Measurements from ENCODE around the gene PGAP2. TPM values are rescaled to one million over a fixed set of nuclear protein-coding genes. Genes with fewer than 3 reads are reported as not detected.
"Not testable (repeated sequence)": the region's sequence is repeated elsewhere in the genome, so short reads cannot be mapped to it uniquely, and the experiment has no call there.

Gene PGAP2
- total RNA-seq, 1 experiment from 2014 or later = 27.0 TPM

DNA sequence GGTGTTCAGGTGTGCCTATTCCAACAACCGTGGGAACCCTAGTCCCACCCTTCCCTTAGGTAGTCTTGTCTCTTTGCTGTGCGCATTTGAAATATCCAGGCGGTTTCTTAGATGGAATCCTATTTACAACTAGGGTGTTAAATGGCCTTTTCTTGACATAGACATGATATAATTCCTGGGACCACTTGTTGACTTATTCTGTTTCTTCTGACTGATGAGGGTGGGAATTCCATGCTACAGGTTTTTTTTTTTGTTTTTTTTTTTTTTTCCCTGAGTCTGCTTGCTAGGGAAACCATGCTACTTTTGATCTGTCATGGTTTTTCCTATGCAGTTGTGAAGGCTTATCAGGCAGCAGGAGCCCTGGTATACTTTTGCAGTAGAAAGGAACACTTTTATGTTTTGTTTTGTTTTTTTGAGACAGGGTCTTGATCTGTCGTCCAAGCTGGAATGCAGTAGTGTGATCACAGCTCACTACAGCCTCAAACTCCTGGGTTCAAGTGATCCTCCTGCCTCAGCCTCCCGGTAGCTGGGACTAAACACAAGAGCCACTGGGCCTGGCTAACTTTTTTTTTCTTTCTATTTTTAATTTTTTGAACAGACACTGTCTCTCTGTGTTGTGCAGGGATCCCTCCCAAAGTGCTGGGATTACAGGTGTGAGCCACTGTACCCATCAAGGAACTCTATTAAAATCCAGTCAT, 48.6 kb downstream of the PGAP2 start:
- H3K4me3 ChIP-seq (ENCODE audit: low read length) = no peak overlapping the region
- no peaks in the 10 kb centered on the region for H3K9me3 ChIP-seq (ENCODE audit: low read length)
- H3K4me1 ChIP-seq (ENCODE audit: low read length) = peaks cover 55% of the 10 kb centered on the region
- no peaks in the 10 kb centered on the region for H3K27me3 ChIP-seq (ENCODE audit: low read length)
- no peak for DNase-seq
- H3K27ac ChIP-seq (ENCODE audit: low read length) = no peak overlapping the region
- peak overlapping the region; percentile 89 for H3K4me2 ChIP-seq (ENCODE audit: low read depth, low read length, poor library complexity, severe bottlenecking)
- no peaks in the 10 kb centered on the region for H3K9me2 ChIP-seq (replicated peaks; ENCODE audit: insufficient read depth, low read length)
- no peak overlapping the region for H2AFZ ChIP-seq (ENCODE audit: low read length)
- no peaks in the 10 kb centered on the region for H4K20me1 ChIP-seq (ENCODE audit: insufficient read depth, low read depth, low read length)
- H3K9ac ChIP-seq (ENCODE audit: low read length) = no peak overlapping the region
- H3K79me2 ChIP-seq (ENCODE audit: low read length) = no peaks in the 10 kb centered on the region
- no peaks in the 10 kb centered on the region for H3K36me3 ChIP-seq (ENCODE audit: insufficient read depth, low read length)

- Histone ChIP-seq H3K9me2 (replicated peaks; ENCODE audit: insufficient read depth, low read length) (no peaks in the 10 kb centered on the region), H3K9ac (ENCODE audit: low read length) (no peak overlapping the region), H3K36me3 (ENCODE audit: insufficient read depth, low read length) (no peaks in the 10 kb centered on the region), H3K27me3 (ENCODE audit: low read length) (no peaks in the 10 kb centered on the region), H3K4me3 (ENCODE audit: low read length) (no peak overlapping the region), H3K9me3 (ENCODE audit: low read length) (no peaks in the 10 kb centered on the region), H3K79me2 (ENCODE audit: low read length) (no peaks in the 10 kb centered on the region), H3K4me1 (ENCODE audit: low read length) (peaks cover 55% of the 10 kb centered on the region), H4K20me1 (ENCODE audit: insufficient read depth, low read depth, low read length) (no peaks in the 10 kb centered on the region), H3K27ac (ENCODE audit: low read length) (no peak overlapping the region), H2AFZ (ENCODE audit: low read length) (no peak overlapping the region), H3K4me2 (ENCODE audit: low read depth, low read length, poor library complexity, severe bottlenecking) (no peak overlapping the region)
- no peak for DNase-seq
These were observed 49.3 kb downstream of the PGAP2 start for GRCh38 chr11:3857628-3858027.

DNA sequence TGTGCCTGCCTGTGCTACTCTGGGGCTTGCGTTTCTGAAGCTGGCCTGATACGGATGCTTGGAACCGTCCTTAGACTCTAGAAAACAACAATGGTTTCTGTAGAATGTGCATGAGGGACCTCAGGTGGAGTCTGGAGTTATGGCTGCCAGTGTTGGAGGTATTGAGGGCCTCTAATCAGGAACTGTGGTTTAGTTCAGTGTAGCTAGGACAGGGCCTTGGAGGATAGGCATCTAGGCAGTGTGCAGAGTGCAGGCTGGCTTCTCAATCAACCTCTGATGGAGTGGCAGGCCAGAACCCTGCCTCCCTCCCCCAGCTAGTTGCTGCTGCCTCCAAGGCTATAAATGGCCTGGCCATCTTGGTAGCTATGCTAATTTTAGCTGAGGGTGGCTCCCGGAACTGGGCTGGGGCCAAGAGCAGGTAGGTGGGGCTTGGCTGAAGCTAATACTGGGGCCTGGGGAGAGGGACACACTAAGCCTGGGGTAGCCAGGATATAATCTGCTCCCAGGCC, 51.1 kb downstream of the PGAP2 start:
- Histone ChIP-seq H3K36me3 (ENCODE audit: insufficient read depth, low read length) (no peaks in the 10 kb centered on the region), H4K20me1 (ENCODE audit: insufficient read depth, low read depth, low read length) (no peaks in the 10 kb centered on the region), H3K9me3 (ENCODE audit: low read length) (no peaks in the 10 kb centered on the region), H3K9me2 (replicated peaks; ENCODE audit: insufficient read depth, low read length) (no peaks in the 10 kb centered on the region), H2AFZ (ENCODE audit: low read length) (no peak overlapping the region), H3K9ac (ENCODE audit: low read length) (no peak overlapping the region), H3K79me2 (ENCODE audit: low read length) (no peaks in the 10 kb centered on the region), H3K27ac (ENCODE audit: low read length) (no peak overlapping the region), H3K27me3 (ENCODE audit: low read length) (no peaks in the 10 kb centered on the region), H3K4me2 (ENCODE audit: low read depth, low read length, poor library complexity, severe bottlenecking) (peak overlapping the region; percentile 29), H3K4me3 (ENCODE audit: low read length) (peak overlapping the region; percentile 7; the same call in 1 of the 2 replicates), H3K4me1 (ENCODE audit: low read length) (peaks cover 42% of the 10 kb centered on the region)
- peak; percentile 65 for DNase-seq

- H3K4me1 ChIP-seq (ENCODE audit: low read length) = peaks cover 41% of the 10 kb centered on the region
- H3K36me3 ChIP-seq (ENCODE audit: insufficient read depth, low read length) = no peaks in the 10 kb centered on the region
- H3K27ac ChIP-seq (ENCODE audit: low read length) = no peak overlapping the region
- H3K9me2 ChIP-seq (replicated peaks; ENCODE audit: insufficient read depth, low read length) = no peaks in the 10 kb centered on the region
- H3K4me2 ChIP-seq (ENCODE audit: low read depth, low read length, poor library complexity, severe bottlenecking) = no peak overlapping the region
- no peak for DNase-seq
- no peaks in the 10 kb centered on the region for H3K9me3 ChIP-seq (ENCODE audit: low read length)
- 0 out of 2 replicates have a peak, but pooled peaks cover 5% of the 10 kb centered on the region for H4K20me1 ChIP-seq (ENCODE audit: insufficient read depth, low read depth, low read length)
- no peak overlapping the region for H2AFZ ChIP-seq (ENCODE audit: low read length)
- no peaks in the 10 kb centered on the region for H3K27me3 ChIP-seq (ENCODE audit: low read length)
- no peak overlapping the region for H3K9ac ChIP-seq (ENCODE audit: low read length)
- H3K79me2 ChIP-seq (ENCODE audit: low read length) = no peaks in the 10 kb centered on the region
- no peak overlapping the region for H3K4me3 ChIP-seq (ENCODE audit: low read length)
These were observed 52.0 kb downstream of the PGAP2 start for GRCh38 chr11:3860375-3860774.

DNA sequence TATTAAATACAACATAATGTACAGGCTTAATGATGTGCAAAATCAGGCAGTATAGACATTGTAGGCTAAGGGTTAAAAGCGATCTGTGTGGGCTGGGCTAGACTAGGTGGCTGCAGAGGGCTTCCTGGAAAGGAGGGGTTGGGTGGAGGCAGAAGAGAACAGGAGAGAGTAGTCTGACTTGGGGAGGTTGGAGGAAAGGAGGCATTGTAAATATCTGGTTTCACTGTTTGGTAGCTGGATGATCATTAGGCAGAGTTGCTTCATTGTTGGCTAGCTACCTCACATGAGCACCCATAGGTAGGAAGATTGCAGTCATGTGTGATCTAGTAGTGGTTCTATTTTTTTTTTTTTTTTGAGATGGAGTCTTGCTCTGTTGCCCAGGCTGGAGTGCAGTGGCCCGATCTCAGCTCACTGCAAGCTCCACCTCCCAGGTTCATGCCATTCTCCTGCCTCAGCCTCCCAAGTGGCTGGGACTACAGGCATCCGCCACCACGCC, 52.6 kb downstream of the PGAP2 start:
- not testable (repeated sequence) for H3K9me3 ChIP-seq (ENCODE audit: low read length); H3K4me2 ChIP-seq (ENCODE audit: low read depth, low read length, poor library complexity, severe bottlenecking); H3K9me2 ChIP-seq (replicated peaks; ENCODE audit: insufficient read depth, low read length); H4K20me1 ChIP-seq (ENCODE audit: insufficient read depth, low read depth, low read length); H3K36me3 ChIP-seq (ENCODE audit: insufficient read depth, low read length); DNase-seq; H3K9ac ChIP-seq (ENCODE audit: low read length); H3K4me3 ChIP-seq (ENCODE audit: low read length); H3K27ac ChIP-seq (ENCODE audit: low read length); H3K79me2 ChIP-seq (ENCODE audit: low read length); H3K27me3 ChIP-seq (ENCODE audit: low read length); H2AFZ ChIP-seq (ENCODE audit: low read length)
- peaks cover 42% of the 10 kb centered on the region for H3K4me1 ChIP-seq (ENCODE audit: low read length)

GRCh38 chr11:3861683-3862082, 53.3 kb downstream of the PGAP2 start:
- 0 out of 2 replicates have a peak, but pooled peaks cover 5% of the 10 kb centered on the region for H4K20me1 ChIP-seq (ENCODE audit: insufficient read depth, low read depth, low read length)
- H3K36me3 ChIP-seq (ENCODE audit: insufficient read depth, low read length) = no peaks in the 10 kb centered on the region
- H3K9me2 ChIP-seq (replicated peaks; ENCODE audit: insufficient read depth, low read length) = no peaks in the 10 kb centered on the region
- H3K27me3 ChIP-seq (ENCODE audit: low read length) = no peaks in the 10 kb centered on the region
- no peak overlapping the region for H3K9ac ChIP-seq (ENCODE audit: low read length)
- no peak overlapping the region for H3K4me3 ChIP-seq (ENCODE audit: low read length)
- H3K9me3 ChIP-seq (ENCODE audit: low read length) = no peaks in the 10 kb centered on the region
- H3K4me2 ChIP-seq (ENCODE audit: low read depth, low read length, poor library complexity, severe bottlenecking) = no peak overlapping the region
- DNase-seq = no peak
- no peaks in the 10 kb centered on the region for H3K79me2 ChIP-seq (ENCODE audit: low read length)
- H2AFZ ChIP-seq (ENCODE audit: low read length) = no peak overlapping the region
- peaks cover 38% of the 10 kb centered on the region for H3K4me1 ChIP-seq (ENCODE audit: low read length)
- no peak overlapping the region for H3K27ac ChIP-seq (ENCODE audit: low read length)

- no peak for DNase-seq
- no peaks in the 10 kb centered on the region for H3K9me3 ChIP-seq (ENCODE audit: low read length)
- no peaks in the 10 kb centered on the region for H3K36me3 ChIP-seq (ENCODE audit: insufficient read depth, low read length)
- no peak overlapping the region for H3K4me2 ChIP-seq (ENCODE audit: low read depth, low read length, poor library complexity, severe bottlenecking)
- H4K20me1 ChIP-seq (ENCODE audit: insufficient read depth, low read depth, low read length) = peaks cover 9% of the 10 kb centered on the region; the same call in 1 of the 2 replicates
- H2AFZ ChIP-seq (ENCODE audit: low read length) = no peak overlapping the region
- H3K27me3 ChIP-seq (ENCODE audit: low read length) = no peaks in the 10 kb centered on the region
- peaks cover 19% of the 10 kb centered on the region for H3K4me1 ChIP-seq (ENCODE audit: low read length)
- no peak overlapping the region for H3K4me3 ChIP-seq (ENCODE audit: low read length)
- H3K27ac ChIP-seq (ENCODE audit: low read length) = no peak overlapping the region
- no peak overlapping the region for H3K9ac ChIP-seq (ENCODE audit: low read length)
- no peaks in the 10 kb centered on the region for H3K79me2 ChIP-seq (ENCODE audit: low read length)
- no peaks in the 10 kb centered on the region for H3K9me2 ChIP-seq (replicated peaks; ENCODE audit: insufficient read depth, low read length)
These were observed 57.2 kb downstream of the PGAP2 start for GRCh38 chr11:3865388-3866193.

- no peak for DNase-seq
- H3K27ac ChIP-seq (ENCODE audit: low read length) = no peak overlapping the region
- H3K4me1 ChIP-seq (ENCODE audit: low read length) = peaks cover 16% of the 10 kb centered on the region
- H3K9me2 ChIP-seq (replicated peaks; ENCODE audit: insufficient read depth, low read length) = no peaks in the 10 kb centered on the region
- no peaks in the 10 kb centered on the region for H3K36me3 ChIP-seq (ENCODE audit: insufficient read depth, low read length)
- H3K4me3 ChIP-seq (ENCODE audit: low read length) = no peak overlapping the region
- H3K4me2 ChIP-seq (ENCODE audit: low read depth, low read length, poor library complexity, severe bottlenecking) = no peak overlapping the region
- peaks cover 11% of the 10 kb centered on the region; the same call in 1 of the 2 replicates for H4K20me1 ChIP-seq (ENCODE audit: insufficient read depth, low read depth, low read length)
- no peaks in the 10 kb centered on the region for H3K9me3 ChIP-seq (ENCODE audit: low read length)
- H3K9ac ChIP-seq (ENCODE audit: low read length) = no peak overlapping the region
- no peak overlapping the region for H2AFZ ChIP-seq (ENCODE audit: low read length)
- H3K79me2 ChIP-seq (ENCODE audit: low read length) = no peaks in the 10 kb centered on the region
- no peaks in the 10 kb centered on the region for H3K27me3 ChIP-seq (ENCODE audit: low read length)
These were observed 57.8 kb downstream of the PGAP2 start for GRCh38 chr11:3866206-3866605.
